GM23338 (cell line): ENCODE data around the gene WWOX.

ENCODE experiments used
- CTCF ChIP-seq, 2 experiments: fragments of 200-600 bp in 1 of 2; sonication (generic) in 1 of 2; conservative IDR thresholded peaks; 2 replicates each; pipeline versions ENCODE4 v1.5.1 to v1.6.1; 2016 to 2017; ENCODE audit warnings: antibody characterized with exemption in 2 of 2, low read depth in 2 of 2, mild to moderate bottlenecking in 2 of 2, moderate library complexity in 1 of 2
- EZH2 ChIP-seq: fragments of 200-600 bp; sonication (generic); IDR thresholded peaks from one replicate; pipeline ENCODE4 v1.8.0; 2017; ENCODE audit warnings: antibody characterized with exemption, mild to moderate bottlenecking, low read depth; ENCODE audit not compliant: unreplicated experiment
- POLR2AphosphoS5 ChIP-seq: IDR thresholded peaks from 2 replicates; pipeline ENCODE4 v1.6.1; 2016; ENCODE audit warnings: antibody characterized with exemption, low read depth
- REST ChIP-seq: IDR thresholded peaks from one replicate; pipeline ENCODE4 v1.6.1; 2018; ENCODE audit warnings: antibody characterized with exemption; ENCODE audit not compliant: unreplicated experiment

GRCh38 chr16:79066561-79066960 is 967.1 kb downstream of the WWOX start:
- no peak for TF ChIP-seq POLR2AphosphoS5
- no peak for TF ChIP-seq CTCF (conservative IDR thresholded peaks at IDR 0.05; ENCODE audit: low read depth in 2 of 2)
- no peak for TF ChIP-seq REST
- no peak for TF ChIP-seq EZH2
